Esophagus mucosa (tissue), 1 donor: Measurements from ENCODE around the gene FANCI. TPM values are rescaled to one million over a fixed set of nuclear protein-coding genes. Genes with fewer than 3 reads are reported as not detected.

Experiments
- ATAC-seq: fragments of 200-7000 bp; cut with Tn5 transposase; one replicate; pipeline ENCODE4 v1.9.1; 2020
- total RNA-seq: library from RNA; stranded (reverse); gene quantifications from one replicate; pipeline ENCODE4 v1.2.4, GENCODE V29; 2023
- donor health status: DM: yes; HTN: yes; CAD: no.

The FANCI gene
- total RNA-seq, 1 donor from 2014 or later, result 24.4 TPM

DNA sequence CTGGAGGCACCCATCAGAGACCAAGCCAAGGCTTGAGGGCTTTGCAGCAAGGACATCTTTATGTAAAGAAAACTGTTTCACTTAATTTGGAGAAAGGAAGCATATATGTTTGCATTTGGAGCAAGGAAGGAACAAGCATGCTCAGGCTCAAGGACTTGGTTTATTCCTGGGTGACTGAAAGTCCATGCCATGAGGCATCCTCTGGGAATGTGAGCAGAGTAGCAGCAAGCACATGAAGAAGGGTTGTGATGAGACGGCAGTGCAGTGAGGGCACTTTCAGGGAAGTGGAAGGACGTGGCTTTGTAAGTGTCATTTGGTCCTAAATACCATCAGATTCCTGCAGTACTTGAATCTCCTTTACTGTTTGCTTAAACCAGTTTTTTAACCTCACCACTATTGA lies 64.0 kb downstream of the FANCI start:
- ATAC-seq, result peak; percentile 37

DNA sequence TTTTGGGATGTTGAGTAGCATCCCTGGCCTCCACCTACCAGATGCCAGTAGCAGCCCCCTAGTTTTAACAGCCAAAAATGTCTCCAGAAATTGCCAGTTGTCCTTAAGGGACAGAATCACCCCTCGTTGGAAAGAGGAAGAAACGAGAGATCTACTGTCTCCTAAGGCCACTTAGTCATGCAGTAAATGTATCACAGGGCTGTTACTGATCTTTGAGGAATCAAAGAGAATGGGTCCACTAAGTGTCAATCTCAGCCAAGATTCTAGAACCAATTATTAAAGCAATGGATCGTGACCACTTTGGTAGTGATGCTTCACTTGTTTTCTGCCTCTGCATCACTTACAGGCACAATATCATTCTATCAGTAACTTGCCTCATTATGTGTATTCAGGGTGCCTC lies 64.5 kb downstream of the FANCI start:
- ATAC-seq, result no peak

DNA sequence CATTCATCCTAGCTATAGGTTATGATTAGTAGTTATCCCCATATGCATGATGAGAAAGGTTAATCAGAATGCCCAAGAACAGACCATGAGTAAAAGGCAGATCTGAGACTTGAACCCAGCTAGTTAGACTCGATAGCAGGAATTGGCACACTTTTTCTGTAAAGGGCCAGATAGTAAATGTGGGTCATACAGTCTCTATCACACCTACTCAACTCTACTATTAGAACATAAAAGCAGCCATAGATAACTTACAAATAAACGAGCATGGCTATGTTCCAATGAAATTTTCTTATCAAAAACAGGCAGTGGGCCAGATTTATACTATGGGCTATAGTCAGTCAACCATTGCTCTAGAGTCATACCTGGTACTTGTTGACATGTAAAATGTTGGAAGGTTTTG lies 66.2 kb downstream of the FANCI start:
- ATAC-seq, result no peak

DNA sequence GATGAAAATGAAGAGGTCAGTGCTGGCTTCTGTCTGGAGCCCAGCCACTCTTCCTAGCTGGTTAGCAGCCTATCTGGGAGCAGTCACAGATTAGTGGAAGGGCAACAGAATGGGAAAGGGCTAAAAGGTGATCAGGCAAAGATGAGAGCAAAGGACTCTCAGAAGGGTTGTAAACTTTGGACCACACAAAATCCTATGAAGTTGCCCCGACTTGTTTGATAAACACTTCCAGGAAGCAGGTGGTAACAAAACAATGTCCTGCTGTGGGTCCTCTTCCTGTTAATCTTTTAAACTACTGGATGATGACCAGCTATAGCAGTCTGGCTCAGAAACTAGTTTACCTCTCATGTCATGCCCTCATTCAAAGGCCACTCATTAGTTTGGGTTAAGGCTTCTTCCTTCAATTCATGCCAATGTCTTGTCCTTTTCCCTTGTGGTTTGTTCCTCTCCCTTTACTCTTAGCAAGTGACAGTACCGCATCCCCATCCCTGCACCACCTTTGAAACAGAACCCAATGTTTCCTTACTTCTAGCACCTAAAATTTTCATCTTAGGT lies 71.7 kb downstream of the FANCI start:
- ATAC-seq, result no peak

DNA sequence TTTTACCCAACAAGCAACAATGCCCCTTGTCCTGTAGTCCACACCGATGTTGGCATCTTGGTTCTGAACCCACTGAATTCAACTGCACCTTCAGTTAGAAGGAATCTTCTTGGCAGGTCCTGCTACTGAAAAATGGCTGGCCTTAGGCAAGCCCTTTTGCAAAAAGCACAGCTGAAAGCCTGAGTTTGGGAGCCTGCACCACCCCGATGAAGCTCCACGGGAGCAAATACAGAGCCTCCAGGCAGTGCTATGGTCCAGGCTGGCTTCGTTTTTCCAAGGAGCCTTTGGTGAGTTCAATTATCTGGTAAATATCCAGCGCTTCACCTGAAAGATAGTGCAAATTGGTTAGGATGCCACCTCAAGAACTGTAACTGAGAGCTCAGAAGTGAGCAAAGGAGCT lies 72.7 kb downstream of the FANCI start:
- no peak for ATAC-seq

DNA sequence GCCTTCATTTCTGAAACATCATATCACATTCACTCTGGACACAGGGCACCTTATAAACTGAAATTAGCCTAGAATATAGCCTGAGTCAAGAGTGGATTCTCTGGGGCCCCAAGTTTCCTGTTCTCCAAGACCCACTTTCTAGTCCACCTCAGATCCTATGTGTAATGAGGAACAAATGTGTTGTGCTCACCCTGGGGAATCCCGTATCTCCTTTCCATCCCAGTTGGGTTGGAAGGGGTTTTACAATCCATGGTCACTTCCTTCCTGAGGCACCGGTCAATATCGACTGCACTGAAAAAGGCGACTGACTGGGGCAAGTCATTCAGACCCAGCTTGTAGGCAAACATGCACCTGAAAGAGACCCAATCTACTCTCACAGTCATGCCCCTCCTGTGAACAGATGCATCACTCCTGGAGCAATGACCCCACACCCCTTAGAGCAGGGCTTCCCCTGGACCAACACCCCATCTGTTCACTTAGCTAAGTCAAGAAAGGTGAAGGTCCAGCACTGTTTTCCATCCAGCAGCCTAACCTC lies 73.5 kb downstream of the FANCI start:
- no peak for ATAC-seq

DNA sequence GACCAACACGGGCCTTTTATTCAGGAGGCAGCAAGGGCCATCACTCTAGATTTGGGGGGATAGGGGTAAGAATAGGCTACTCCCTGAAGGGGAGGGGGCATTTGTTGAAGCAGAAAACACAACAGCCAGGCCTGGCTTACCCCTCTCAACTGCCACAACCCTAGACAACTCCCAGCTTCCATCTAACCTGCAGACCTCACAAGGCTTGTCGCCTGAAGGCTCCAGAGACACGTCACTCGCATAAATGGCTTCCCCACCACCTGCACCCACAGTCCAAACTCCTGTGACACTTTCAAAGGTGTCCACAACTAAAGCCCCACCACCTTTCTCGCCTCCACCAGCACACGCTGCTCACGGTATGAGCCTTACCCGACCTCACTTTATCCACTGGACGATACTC lies 75.9 kb downstream of the FANCI start:
- ATAC-seq, result no peak

DNA sequence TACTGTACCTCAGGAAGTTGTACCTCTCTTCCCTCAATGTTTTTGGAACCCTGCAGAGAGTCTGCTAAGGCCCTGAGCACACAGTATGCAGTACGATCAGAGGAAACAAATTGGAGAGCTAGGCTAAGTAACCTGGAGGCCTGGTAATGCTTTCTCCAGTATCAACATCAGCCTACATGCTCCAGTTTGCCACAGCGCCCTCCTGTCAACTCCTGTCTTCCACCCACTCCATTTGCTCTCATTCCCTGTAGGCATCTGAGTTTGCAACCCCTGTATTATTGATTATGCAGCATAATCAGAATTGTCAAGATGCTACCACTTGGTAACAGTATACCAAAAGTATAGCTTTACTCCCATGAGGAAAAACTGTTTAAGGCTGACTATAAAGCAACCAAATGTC lies 76.4 kb downstream of the FANCI start:
- no peak for ATAC-seq

DNA sequence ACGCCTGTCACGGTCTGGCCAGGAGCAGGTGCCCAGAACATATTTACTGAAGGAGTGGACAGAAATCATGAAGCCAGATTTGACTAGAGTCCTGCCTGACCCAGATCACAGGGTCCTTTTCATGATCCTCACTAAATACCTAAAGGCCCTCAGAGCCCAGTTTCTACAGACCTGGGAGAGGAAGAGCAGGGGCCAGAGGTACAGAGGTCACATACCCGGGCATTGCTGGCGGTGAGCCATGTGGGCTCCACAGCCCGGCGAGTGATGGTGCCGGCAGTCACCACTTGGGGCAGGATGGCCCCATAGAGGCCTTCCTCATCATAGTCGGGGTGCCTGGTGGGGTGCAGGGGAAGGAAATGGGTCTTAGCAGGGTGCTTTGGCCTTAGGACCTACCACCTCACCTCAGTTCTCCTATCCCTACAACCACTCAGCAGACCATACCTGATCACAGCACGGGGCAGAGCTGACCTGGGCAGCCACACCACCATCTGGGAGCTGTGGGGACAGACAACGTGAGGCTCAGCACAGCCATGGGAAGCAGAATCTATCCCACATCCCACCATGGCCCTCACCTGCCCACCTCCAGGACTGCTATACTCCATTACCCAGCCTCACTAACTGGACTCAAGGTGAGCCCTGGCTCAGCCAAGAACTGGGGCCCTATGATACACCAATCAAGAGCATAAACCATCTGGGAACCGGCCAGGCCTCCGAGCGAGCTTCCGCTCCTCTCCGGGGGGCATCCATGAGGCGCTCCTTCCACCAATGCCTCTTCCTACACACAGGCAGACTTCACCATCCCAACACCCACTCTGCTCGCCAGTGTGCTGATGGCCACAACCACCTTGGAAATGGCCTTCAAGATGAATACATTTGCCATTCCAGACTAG lies 78.0 kb downstream of the FANCI start:
- no peak for ATAC-seq

DNA sequence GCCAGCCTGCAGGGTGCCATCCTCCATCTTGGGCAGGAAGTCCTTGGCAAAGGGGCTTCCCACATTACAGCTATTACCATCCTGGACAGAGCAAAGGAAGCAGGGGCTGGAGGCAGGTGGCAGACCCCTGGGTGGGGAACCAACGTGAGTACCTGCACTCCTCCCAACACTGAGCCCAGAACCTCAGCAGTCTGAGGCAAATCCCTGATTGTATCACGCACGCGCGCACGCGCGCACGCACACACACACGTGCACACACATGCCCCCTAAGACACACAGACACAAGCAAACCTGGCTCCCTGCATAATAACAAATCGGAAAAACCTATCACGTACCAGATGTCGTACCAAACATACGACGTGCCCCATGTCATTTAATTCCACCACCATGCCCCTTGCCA lies 79.0 kb downstream of the FANCI start:
- no peak for ATAC-seq

DNA sequence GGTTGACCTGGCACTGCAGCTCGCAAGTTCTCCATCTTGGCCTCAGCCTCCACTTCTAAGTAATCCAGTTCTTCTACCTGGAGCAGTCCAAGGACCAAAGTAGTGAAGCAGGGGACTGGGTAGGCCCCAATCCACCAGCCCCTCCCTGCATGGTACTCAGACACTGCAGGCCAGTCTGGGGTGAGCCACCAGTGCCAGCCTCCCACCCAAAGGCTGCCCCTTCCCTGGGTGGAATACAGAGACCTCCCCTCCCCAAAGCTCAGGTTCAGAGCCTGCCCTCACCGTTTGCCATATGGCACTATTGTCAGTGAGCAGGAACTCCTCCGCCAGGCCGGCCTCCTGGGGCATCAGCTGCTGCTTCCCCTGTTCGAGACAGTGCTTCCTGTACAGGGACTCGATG lies 80.0 kb downstream of the FANCI start:
- ATAC-seq, result no peak

DNA sequence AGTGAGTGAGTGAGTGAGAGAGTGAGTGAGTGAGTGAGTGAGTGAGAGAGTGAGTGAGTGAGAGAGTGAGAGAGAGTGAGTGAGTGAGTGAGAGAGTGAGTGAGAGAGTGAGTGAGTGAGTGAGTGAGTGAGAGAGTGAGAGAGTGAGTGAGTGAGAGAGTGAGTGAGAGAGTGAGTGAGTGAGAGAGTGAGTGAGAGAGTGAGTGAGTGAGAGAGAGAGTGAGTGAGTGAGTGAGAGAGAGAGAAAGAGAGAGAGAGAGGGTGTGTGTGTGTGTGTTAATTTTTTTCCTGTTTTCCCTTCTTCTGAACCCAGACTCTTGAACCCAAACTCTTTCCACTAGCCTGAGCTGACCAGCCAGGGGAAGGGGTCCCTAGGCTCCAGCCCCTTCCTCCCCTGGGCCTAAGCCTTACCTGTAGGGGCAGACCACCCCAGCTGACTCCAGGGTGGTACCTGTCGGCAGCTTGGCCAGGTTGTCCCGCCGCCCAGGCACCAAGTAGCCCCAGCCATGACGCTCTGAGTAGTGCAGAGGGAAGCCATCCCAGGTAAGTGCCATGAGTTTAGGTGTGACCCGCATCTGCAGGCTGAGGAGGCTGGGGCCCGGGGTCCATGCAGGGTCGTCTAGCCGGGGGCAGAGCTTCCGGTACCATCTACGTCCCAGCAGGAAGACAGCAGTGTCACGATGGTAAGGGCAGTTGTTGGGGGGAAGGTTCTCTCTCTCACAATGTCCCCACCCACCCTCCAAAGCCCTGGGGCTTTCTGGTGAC lies 81.4 kb downstream of the FANCI start:
- no peak for ATAC-seq

DNA sequence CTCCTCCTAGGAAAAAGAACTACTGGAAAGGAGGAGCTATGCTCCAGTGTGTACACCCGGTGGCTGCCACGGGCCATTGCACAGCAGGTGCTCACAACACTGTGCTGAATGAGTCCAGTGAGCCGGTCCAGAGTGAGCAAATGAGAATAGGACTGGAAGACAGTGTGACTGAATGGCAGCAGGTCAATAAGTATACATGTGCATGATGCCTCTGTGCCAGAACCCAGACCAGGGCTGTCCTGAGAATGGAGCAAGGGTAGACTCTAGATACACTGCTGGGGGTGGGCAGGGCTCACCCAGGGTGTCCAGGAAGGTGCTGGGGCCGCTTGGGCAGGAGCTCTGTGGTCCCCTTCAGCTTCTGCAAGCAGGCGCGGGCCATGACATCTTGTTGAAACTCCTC lies 82.5 kb downstream of the FANCI start:
- ATAC-seq, result no peak

DNA sequence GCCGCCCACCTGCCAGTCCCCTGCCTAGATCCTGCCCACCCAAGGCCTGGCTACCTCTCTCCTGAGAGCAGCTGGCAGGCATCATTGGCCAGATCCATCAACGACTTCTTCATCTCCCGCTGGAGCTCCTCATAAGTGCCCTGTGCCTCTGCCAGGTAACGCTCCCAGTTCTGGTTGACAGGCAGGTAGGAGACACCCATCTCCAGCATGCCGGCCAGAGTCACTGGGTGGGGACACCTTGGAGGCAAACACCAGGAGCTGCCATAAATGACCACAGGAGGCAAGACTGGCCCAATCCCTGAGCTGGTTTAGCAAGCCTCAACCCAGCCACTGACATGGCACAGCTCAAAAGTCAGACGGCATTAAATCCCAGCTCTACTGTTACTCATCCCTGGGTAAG lies 83.3 kb downstream of the FANCI start:
- peak; percentile 78 for ATAC-seq

DNA sequence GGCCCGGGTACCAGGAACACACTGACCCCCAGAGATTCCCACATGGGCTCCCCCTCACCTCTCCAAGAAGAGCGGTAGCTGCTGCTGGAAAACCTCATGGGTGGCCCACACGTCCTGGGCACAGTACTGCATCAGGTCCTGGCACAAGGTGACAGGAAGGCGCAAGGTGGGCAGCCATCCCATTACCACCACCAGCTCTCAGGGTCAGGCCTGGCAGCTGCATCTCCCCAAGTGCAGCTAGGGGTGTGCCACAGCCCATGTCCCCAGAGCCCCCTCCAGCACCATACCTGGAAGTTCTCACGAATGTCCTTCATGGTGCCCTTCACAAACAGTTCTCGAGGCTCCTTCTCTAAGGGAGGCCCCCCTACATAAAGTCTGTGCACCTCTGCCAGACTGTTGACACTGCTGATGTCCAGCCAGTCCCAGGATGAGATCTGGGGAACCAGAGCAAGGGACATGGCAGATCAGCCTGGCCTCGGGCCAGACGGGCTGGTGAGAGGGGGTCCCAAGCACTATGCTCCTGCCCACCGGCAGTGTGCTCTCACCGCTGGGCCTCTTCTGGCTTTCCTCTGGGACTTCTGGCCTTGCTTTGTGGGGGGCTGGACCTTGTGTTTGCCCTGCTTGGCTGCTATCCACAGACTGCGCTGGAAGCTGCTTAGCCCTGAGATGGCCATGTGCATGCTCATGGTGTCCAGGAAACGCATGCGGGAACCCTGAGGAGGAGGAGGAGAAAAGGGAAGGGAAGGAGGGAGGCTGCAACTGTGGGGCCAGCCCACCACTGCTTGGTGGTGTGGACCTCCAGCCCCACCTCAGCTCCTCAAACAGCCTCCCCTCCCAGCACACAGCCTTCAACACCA lies 84.8 kb downstream of the FANCI start:
- no peak for ATAC-seq

DNA sequence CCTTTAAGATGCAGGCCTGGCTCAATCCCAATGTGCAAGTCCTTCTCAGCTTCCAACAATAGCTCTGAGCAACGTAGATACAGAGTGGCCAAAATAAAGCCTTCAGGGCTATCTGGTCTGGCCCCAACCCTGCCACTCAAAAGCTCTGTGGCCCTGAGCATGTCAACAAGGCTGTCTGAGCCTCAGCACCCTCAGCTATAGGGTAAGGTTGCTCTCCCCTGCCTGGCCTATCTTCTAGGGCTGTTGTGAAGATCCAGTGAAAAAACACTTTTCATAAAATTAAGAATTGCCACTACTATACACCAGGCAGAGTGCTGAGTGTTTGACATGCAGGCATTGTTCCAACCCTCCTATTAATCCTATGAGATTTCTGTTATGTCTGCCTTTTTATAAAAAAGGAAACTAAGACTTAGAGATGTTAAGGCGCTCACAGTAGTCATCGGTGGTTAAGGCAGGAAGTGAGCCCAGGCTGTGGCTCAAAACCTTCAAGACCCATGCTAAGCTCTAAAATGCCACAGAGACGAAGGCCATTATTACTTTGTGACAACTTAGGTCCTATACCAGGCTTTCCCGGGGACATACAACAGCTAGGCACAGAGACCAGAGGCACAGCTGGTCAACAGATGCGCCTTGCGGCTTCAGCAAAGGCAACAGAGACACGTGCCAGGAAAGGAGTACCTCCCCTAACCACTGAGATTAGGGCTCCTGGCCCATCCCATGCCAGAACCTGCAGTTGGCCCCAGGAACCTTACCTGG lies 85.7 kb downstream of the FANCI start:
- ATAC-seq, result no peak

DNA sequence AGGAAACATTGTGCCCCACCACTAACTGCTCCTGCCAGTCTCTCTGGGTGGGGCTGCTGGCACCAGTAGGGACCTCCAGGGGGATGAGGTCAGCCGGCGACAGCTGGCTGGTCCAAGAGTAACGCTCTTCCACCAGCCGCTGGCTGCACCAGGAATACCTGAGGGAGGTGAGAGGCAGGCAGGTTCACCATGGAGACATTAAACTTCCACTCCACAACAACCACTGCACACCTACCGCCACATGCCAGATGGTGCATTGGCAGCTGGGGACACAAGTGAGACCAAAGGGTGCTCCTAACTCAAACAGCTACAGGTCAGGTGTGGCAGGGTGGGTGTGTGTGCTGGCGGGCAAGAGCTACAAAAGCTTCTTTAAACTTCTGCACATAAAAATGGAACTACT lies 86.3 kb downstream of the FANCI start:
- no peak for ATAC-seq

DNA sequence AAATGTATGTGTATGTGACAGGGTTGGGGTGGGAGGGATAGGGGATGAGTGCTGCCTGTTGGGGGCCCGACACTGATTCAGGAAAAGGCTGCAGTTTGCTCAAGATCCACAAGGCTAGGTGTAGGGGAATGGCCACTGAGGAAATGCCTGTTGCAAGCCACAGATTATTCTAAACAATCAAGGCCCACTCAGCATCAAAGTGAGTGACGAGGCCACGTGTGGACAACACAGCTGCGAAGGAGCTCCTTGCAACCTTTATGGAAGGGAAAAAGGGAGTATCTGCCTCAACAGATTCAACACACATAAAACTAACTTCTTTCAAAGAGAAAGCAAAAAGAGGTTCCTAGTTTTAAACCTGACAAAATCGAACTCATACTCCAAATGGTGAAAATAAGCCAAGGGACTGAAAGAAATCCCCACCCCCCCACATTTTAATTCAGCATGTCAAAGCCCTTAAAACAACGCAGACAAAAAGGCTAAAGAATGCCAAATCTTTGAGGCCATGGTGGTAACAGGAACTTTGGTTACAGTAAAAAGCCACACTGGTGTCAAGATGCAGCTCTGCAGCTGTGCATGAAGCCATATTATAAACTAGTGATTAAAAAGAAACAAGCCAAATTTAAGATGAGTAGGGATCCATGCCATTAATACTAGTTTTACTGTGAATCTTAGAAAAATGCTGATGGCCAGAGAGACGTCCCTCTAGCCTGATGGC lies 87.3 kb downstream of the FANCI start:
- no peak for ATAC-seq

DNA sequence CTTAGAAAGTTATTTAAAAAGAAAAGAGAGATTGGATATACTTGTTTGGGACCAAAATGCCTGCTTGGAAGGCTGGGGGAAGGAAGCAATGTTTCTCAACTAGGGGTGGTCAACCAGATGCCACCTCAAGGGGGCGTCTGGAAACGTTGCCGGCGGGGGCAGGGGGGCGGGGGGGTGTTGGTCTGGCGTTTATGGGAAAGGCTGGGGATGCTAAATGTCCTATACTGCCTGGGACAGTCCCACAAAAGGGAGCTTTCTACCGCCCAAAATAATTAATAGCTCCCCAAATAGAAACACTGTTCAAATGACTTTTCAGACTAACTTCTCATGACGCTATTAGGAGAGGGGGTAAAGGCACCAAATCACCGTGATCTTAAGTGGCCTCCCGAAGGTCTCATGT lies 88.7 kb downstream of the FANCI start:
- no peak for ATAC-seq

DNA sequence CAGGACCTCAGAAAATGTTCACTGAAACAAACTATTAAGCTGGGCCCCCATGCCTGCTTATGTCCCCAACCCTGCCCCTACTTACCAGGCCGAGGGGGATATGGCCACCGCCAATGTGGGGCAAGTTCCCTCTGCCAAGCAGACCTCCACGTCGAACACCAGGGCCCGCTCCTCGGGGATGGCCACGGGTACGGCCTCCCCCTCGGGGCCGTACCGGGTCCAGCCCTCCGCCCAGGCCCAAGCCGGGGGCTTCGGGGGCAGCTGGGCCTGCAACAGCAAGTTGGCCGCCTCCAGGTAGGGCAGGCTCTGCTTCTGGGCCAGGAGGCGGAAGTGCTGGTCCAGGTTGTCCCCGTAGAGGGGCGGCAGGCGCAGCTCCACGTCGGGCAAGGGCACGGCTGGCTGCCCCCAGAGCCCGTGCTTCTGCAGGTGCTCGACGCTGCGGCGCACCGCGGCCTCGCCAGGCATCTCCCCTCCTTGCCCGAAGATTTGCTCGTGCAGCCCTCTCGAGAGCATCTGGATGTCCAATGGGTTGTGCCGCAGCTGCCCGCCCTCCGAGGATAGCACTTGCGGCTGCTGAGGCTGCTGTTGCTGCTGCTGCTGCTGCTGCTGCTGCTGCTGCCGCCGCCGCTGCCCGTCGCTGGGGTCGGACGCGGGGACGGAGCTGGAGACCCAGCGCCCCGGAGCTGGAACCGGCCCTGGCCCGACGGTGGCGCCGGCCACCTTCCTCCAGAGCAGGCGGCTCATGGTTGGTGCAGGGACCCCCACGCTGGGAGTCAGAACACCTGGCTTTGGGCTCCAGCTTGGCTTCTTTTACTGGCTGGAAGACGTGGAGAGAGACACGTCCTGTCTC lies 89.5 kb downstream of the FANCI start:
- ATAC-seq, result no peak
